NOMO-1 treated with DMSO at 0.1 percent for 48 hours (cell line): ENCODE data around the gene PMFBP1.
"Not testable (repeated sequence)": the region's sequence is repeated elsewhere in the genome, so short reads cannot be mapped to it uniquely, and the experiment has no call there.

Source experiments
- DNase-seq: peaks from one replicate; lab custom pipeline; 2025; ENCODE audit not compliant: unreplicated experiment; lab: John Stamatoyannopoulos, UW

PMFBP1 gene

GRCh38 chr16:72109300-72109699, 62.7 kb downstream of the PMFBP1 start:
- no peak for DNase-seq

GRCh38 chr16:72108353-72109102, 63.4 kb downstream of the PMFBP1 start:
- DNase-seq = no peak

GRCh38 chr16:72107371-72107770, 64.6 kb downstream of the PMFBP1 start:
- no peak for DNase-seq

- no peak for DNase-seq
These were observed 66.0 kb downstream of the PMFBP1 start for GRCh38 chr16:72105978-72106377.

- no peak for DNase-seq
These were observed 67.0 kb downstream of the PMFBP1 start for GRCh38 chr16:72104905-72105304.

GRCh38 chr16:72101195-72101594, 70.8 kb downstream of the PMFBP1 start:
- DNase-seq = no peak

GRCh38 chr16:72099377-72099818, 72.6 kb downstream of the PMFBP1 start:
- DNase-seq = peak; percentile 28

- no peak for DNase-seq
These were observed 73.0 kb downstream of the PMFBP1 start for GRCh38 chr16:72098936-72099335.

- DNase-seq = no peak
These were observed 77.7 kb downstream of the PMFBP1 start for GRCh38 chr16:72094266-72094610.

- DNase-seq = peak; percentile 100
These were observed 78.3 kb downstream of the PMFBP1 start, which contains the start of the genes DHX38 and TXNL4B for GRCh38 chr16:72093448-72094265. Gene DHX38 (plus strand): TSS chr16:72093847. CDS start chr16:72096158, 2,311 bp downstream. Gene TXNL4B (minus strand): TSS chr16:72093620. CDS start chr16:72090749, 2,871 bp downstream.

GRCh38 chr16:72092832-72093447, 79.0 kb downstream of the PMFBP1 start:
- DNase-seq = peak; percentile 3

GRCh38 chr16:72091217-72091616, 80.7 kb downstream of the PMFBP1 start:
- no peak for DNase-seq

GRCh38 chr16:72085002-72085401, 87.0 kb downstream of the PMFBP1 start:
- DNase-seq = no peak

GRCh38 chr16:72084445-72084844, 87.5 kb downstream of the PMFBP1 start:
- DNase-seq = no peak

- no peak for DNase-seq
These were observed 88.1 kb downstream of the PMFBP1 start for GRCh38 chr16:72083778-72084404.

GRCh38 chr16:72076991-72077706, 94.8 kb downstream of the PMFBP1 start:
- not testable (repeated sequence) for DNase-seq

- not testable (repeated sequence) for DNase-seq
These were observed 96.9 kb downstream of the PMFBP1 start for GRCh38 chr16:72075067-72075466.

- DNase-seq = no peak
These were observed 98.3 kb downstream of the PMFBP1 start for GRCh38 chr16:72073560-72074230.

- no peak for DNase-seq
These were observed 99.2 kb downstream of the PMFBP1 start for GRCh38 chr16:72072514-72073342.
